ENCODE measurements around the gene OXA1L.

Gene OXA1L

DNA sequence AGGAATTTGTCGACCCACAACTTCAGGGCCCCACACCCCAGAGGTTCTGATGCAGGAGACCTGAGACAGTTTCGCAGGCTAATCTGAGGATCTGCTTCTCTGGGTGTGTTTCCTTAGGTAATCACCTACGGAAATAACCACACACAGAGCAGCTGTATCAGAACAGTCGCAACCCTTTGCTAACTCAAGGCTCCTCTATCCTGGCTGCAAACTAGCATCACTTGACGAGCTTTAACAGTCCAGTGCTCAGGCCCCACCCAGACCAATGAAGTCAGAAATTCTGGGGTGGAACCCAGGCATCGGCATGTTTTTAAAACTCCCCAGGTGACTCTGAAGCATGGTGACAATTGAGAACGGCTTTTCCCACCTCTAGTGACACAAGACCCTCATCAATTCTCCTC, 28.1 kb downstream of the OXA1L start:
- Histone ChIP-seq H3K9me3 (replicated peaks; ENCODE audit: insufficient read depth, low read length) (no peaks in the 10 kb centered on the region), H4K20me1 (ENCODE audit: insufficient read depth, low read length) (no peaks in the 10 kb centered on the region), H2AFZ (ENCODE audit: low read length) (no peak overlapping the region), H3K9me2 (replicated peaks; ENCODE audit: insufficient read depth, low read length) (no peaks in the 10 kb centered on the region), H3K27ac (ENCODE audit: low read length) (no peak overlapping the region), H3K9ac (ENCODE audit: low read length) (no peak overlapping the region), H3K36me3 (replicated peaks; ENCODE audit: insufficient read depth, low read length) (no peaks in the 10 kb centered on the region), H3K27me3 (replicated peaks; ENCODE audit: insufficient read depth, low read length) (no peaks in the 10 kb centered on the region), H3K4me3 (ENCODE audit: low read length) (no peak overlapping the region), H3K79me2 (ENCODE audit: low read length) (no peaks in the 10 kb centered on the region), H3K4me2 (ENCODE audit: low read depth, low read length) (no peak overlapping the region), H3K4me1 (ENCODE audit: low read length) (peaks cover 7% of the 10 kb centered on the region; the same call in 1 of the 2 replicates), H3F3A (ENCODE audit: insufficient read depth, low read length) (no peaks in the 10 kb centered on the region)
- TF ChIP-seq, protein P1, sequence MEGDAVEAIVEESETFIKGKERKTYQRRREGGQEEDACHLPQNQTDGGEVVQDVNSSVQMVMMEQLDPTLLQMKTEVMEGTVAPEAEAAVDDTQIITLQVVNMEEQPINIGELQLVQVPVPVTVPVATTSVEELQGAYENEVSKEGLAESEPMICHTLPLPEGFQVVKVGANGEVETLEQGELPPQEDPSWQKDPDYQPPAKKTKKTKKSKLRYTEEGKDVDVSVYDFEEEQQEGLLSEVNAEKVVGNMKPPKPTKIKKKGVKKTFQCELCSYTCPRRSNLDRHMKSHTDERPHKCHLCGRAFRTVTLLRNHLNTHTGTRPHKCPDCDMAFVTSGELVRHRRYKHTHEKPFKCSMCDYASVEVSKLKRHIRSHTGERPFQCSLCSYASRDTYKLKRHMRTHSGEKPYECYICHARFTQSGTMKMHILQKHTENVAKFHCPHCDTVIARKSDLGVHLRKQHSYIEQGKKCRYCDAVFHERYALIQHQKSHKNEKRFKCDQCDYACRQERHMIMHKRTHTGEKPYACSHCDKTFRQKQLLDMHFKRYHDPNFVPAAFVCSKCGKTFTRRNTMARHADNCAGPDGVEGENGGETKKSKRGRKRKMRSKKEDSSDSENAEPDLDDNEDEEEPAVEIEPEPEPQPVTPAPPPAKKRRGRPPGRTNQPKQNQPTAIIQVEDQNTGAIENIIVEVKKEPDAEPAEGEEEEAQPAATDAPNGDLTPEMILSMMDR (IDR thresholded peaks at IDR 0.05; ENCODE audit: low read length) = no peak
- TF ChIP-seq EZH2 (optimal IDR thresholded peaks at IDR 0.05; ENCODE audit: low read depth, low read length) (no peak), EZH2phosphoT487 (IDR thresholded peaks at IDR 0.05; ENCODE audit: low read length) (no peak)
- DNase-seq = no peak

DNA sequence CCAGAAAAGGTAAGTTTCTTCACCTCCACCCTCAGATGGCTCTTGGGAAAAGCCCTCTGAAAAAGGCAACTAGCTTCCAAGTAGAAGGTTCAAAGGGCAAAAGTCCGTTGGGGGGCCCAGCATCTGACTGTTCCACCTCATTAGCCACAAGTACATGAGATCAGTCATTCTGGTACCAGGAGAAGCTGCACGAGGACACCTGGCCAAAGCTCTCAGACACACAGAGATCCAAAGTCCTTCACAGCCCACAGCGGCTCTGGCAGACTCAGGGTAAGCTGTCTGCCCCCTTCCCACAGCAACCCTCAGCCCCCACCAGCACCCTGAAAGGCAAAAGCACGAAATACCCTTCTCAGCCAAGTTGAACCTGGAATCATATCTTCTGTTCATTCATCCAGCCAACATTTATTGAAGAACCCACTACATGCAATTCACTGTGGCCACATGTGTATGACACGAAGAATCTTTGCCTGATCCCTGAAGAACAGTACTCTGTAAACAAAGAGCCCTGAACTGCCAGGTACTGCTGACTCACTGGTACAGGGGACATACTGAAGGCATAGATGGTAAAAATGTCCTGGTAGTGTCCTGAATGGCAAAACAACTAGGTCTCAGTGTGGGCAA, 29.7 kb downstream of the OXA1L start:
- H3K9me2 ChIP-seq (replicated peaks; ENCODE audit: insufficient read depth, low read length) = no peaks in the 10 kb centered on the region
- no peaks in the 10 kb centered on the region for H3K36me3 ChIP-seq (replicated peaks; ENCODE audit: insufficient read depth, low read length)
- no peaks in the 10 kb centered on the region for H3K9me3 ChIP-seq (replicated peaks; ENCODE audit: insufficient read depth, low read length)
- H3K79me2 ChIP-seq (ENCODE audit: low read length) = no peaks in the 10 kb centered on the region
- H2AFZ ChIP-seq (ENCODE audit: low read length) = no peak overlapping the region
- no peaks in the 10 kb centered on the region for H3K4me1 ChIP-seq (ENCODE audit: low read length)
- H3K27me3 ChIP-seq (replicated peaks; ENCODE audit: insufficient read depth, low read length) = no peaks in the 10 kb centered on the region
- H3K9ac ChIP-seq (ENCODE audit: low read length) = no peak overlapping the region
- TF ChIP-seq, protein P1 (IDR thresholded peaks at IDR 0.05; ENCODE audit: low read length) = no peak
- no peak for TF ChIP-seq EZH2phosphoT487 (IDR thresholded peaks at IDR 0.05; ENCODE audit: low read length)
- TF ChIP-seq EZH2 (optimal IDR thresholded peaks at IDR 0.05; ENCODE audit: low read depth, low read length) = no peak
- no peak overlapping the region for H3K4me3 ChIP-seq (ENCODE audit: low read length)
- H4K20me1 ChIP-seq (ENCODE audit: insufficient read depth, low read length) = no peaks in the 10 kb centered on the region
- H3K4me2 ChIP-seq (ENCODE audit: low read depth, low read length) = no peak overlapping the region
- DNase-seq = no peak
- no peak overlapping the region for H3K27ac ChIP-seq (ENCODE audit: low read length)
- no peaks in the 10 kb centered on the region for H3F3A ChIP-seq (ENCODE audit: insufficient read depth, low read length)

DNA sequence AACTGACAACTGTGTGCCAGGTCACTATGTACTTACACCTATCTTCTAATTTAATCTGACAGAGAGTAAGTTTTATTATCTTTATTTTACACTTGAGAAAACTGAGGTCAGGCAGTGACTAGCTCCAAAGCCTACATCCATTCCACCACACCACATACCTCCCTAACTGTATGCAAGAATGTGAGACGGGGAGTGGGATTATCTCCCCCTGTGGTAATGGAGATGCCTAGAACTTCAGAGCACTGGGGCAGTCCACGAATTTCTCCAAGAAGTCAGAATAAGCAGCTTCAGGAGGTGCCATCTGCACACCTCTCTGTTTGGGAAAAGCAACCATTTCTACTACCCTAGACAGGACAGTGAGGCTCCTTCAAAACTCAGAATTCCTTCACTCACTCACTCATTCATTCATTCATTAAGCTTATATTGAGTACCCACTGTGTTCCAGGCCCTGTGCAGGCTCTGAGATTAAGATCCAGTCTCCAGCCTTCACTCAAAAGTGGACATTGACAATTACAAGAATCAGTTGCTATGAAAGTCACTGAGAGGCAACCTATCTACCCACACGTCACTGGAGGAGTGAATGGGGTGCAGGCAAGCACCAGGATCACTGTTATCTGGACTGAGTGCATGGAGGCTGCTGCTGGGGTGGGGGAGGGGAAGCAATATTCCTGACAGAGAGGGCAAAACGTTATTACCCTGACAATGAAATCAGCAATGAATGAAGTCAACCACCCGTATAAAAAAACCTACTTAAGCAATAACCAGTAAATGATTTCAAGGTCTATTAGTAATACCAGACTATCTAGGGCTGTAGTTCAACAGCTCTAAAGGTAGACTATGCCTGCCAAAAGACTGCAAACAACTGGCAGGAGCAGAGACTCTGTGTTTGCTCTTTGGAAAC, 30.8 kb downstream of the OXA1L start:
- no peak overlapping the region for H3K27ac ChIP-seq (ENCODE audit: low read length)
- no peak overlapping the region for H3K4me3 ChIP-seq (ENCODE audit: low read length)
- H3K9me3 ChIP-seq (replicated peaks; ENCODE audit: insufficient read depth, low read length) = no peaks in the 10 kb centered on the region
- no peaks in the 10 kb centered on the region for H3K4me1 ChIP-seq (ENCODE audit: low read length)
- H4K20me1 ChIP-seq (ENCODE audit: insufficient read depth, low read length) = no peaks in the 10 kb centered on the region
- H3K9ac ChIP-seq (ENCODE audit: low read length) = no peak overlapping the region
- H3K27me3 ChIP-seq (replicated peaks; ENCODE audit: insufficient read depth, low read length) = no peaks in the 10 kb centered on the region
- no peak overlapping the region for H3K4me2 ChIP-seq (ENCODE audit: low read depth, low read length)
- no peaks in the 10 kb centered on the region for H3K79me2 ChIP-seq (ENCODE audit: low read length)
- no peaks in the 10 kb centered on the region for H3K9me2 ChIP-seq (replicated peaks; ENCODE audit: insufficient read depth, low read length)
- H3K36me3 ChIP-seq (replicated peaks; ENCODE audit: insufficient read depth, low read length) = no peaks in the 10 kb centered on the region
- H2AFZ ChIP-seq (ENCODE audit: low read length) = no peak overlapping the region
- no peaks in the 10 kb centered on the region for H3F3A ChIP-seq (ENCODE audit: insufficient read depth, low read length)
- DNase-seq = no peak
- no peak for TF ChIP-seq EZH2 (optimal IDR thresholded peaks at IDR 0.05; ENCODE audit: low read depth, low read length)
- TF ChIP-seq EZH2phosphoT487 (IDR thresholded peaks at IDR 0.05; ENCODE audit: low read length) = no peak
- TF ChIP-seq, protein P1 (IDR thresholded peaks at IDR 0.05; ENCODE audit: low read length) = no peak

Measured in MM.1S (cell line).